ENCODE measurements around the gene LMF1.

LMF1 gene

DNA sequence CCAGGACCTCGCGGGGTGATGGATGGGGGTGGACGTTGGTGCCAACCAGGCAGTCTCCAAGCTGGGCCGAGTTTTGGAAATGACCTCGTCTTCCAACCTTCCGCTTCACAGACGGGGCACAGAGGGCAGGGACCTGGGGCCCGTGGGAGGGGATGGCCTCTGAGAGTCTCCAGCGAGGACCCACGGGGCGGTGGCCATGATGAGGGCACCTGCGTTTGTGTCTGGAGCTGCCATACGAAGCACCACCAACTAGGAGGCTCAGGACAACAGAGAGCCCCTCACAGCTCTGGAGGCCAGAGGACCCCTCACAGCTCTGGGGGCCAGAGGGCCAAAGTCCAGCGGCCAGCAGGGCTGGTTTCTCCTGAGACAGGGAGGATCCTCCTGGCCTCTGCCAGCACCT is 37.3 kb upstream of the LMF1 start:
- Histone ChIP-seq H3K79me2 (ENCODE audit: control insufficient read depth, low read length) (no peaks in the 10 kb centered on the region), H3K9me2 (replicated peaks; ENCODE audit: control insufficient read depth, low read length) (no peaks in the 10 kb centered on the region), H3K27ac (ENCODE audit: low read depth, low read length) (no peak overlapping the region), H3K36me3 (ENCODE audit: control insufficient read depth, low read length) (no peaks in the 10 kb centered on the region), H3F3A (ENCODE audit: control insufficient read depth, insufficient read depth) (no peaks in the 10 kb centered on the region), H3K9me3 (ENCODE audit: control insufficient read depth, insufficient read depth, low read length) (no peaks in the 10 kb centered on the region), H3K4me1 (ENCODE audit: control insufficient read depth, low read length) (no peaks in the 10 kb centered on the region), H4K20me1 (ENCODE audit: control insufficient read depth, insufficient read depth, low read depth, low read length) (no peaks in the 10 kb centered on the region), H3K4me3 (ENCODE audit: low read length) (no peak overlapping the region), H3K27me3 (ENCODE audit: control insufficient read depth, low read length) (no peaks in the 10 kb centered on the region), H3K4me2 (ENCODE audit: low read length) (no peak overlapping the region)
- TF ChIP-seq EZH2phosphoT487 (IDR thresholded peaks at IDR 0.05; ENCODE audit: borderline replicate concordance, low read length) = no peak
- TF ChIP-seq, protein P1, sequence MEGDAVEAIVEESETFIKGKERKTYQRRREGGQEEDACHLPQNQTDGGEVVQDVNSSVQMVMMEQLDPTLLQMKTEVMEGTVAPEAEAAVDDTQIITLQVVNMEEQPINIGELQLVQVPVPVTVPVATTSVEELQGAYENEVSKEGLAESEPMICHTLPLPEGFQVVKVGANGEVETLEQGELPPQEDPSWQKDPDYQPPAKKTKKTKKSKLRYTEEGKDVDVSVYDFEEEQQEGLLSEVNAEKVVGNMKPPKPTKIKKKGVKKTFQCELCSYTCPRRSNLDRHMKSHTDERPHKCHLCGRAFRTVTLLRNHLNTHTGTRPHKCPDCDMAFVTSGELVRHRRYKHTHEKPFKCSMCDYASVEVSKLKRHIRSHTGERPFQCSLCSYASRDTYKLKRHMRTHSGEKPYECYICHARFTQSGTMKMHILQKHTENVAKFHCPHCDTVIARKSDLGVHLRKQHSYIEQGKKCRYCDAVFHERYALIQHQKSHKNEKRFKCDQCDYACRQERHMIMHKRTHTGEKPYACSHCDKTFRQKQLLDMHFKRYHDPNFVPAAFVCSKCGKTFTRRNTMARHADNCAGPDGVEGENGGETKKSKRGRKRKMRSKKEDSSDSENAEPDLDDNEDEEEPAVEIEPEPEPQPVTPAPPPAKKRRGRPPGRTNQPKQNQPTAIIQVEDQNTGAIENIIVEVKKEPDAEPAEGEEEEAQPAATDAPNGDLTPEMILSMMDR (IDR thresholded peaks at IDR 0.05; ENCODE audit: low read depth, low read length, poor library complexity, severe bottlenecking) = no peak

DNA sequence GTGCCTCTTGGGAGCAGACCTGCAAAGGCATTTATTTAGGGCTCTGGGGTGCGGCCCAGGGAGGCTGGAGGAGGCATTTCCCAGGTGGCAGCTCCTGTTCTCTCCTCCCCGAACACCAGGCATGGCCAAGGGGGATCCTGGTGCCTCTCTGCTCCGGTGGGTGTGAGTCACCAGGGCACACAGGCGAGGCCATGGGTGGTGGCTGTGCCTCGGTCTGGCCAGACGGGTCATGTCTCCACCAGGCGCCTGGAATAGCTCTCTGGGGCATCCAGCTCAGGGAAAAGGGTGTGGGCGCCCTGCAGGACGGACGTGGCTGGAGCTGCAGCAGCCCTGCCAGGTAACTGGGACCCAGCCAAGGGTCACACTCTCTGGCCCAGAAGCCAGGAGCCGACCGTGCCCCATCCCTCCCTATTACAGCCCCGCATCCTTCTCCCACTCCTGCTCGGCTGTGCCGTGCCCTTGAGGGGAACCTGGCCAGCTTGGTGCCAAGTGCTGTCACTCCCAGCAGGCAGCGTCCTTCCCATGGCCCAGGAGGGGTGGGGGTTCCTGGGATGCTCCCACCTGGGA is 36.6 kb upstream of the LMF1 start:
- TF ChIP-seq EZH2phosphoT487 (IDR thresholded peaks at IDR 0.05; ENCODE audit: borderline replicate concordance, low read length) = no peak
- TF ChIP-seq, protein P1 (IDR thresholded peaks at IDR 0.05; ENCODE audit: low read depth, low read length, poor library complexity, severe bottlenecking) = no peak
- H3K79me2 ChIP-seq (ENCODE audit: control insufficient read depth, low read length) = no peaks in the 10 kb centered on the region

DNA sequence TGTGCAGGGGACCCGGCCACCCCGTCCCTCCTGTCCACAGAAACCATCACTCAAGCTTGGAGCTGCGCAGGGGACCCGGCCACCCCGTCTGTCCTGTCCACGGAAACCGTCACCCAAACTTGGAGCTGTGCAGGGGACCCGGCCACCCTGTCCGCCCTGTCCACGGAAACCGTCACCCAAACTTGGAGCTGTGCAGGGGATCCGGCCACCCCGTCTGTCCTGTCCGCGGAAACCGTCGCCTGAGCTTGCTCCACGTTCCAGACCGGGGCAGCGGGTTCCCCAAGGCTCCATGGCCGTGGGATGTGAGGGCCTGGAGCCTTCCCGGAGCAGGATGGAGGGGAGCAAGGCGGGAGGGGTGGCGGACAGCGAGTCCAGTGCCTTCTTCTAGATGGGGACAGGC is 36.0 kb upstream of the LMF1 start:
- Histone ChIP-seq H3K9me3 (ENCODE audit: control insufficient read depth, insufficient read depth, low read length) (no peaks in the 10 kb centered on the region), H3K27me3 (ENCODE audit: control insufficient read depth, low read length) (no peaks in the 10 kb centered on the region), H4K20me1 (ENCODE audit: control insufficient read depth, insufficient read depth, low read depth, low read length) (no peaks in the 10 kb centered on the region), H3K36me3 (ENCODE audit: control insufficient read depth, low read length) (no peaks in the 10 kb centered on the region), H3K27ac (ENCODE audit: low read depth, low read length) (no peak overlapping the region), H3F3A (ENCODE audit: control insufficient read depth, insufficient read depth) (no peaks in the 10 kb centered on the region), H3K4me2 (ENCODE audit: low read length) (no peak overlapping the region), H3K79me2 (ENCODE audit: control insufficient read depth, low read length) (no peaks in the 10 kb centered on the region), H3K9me2 (replicated peaks; ENCODE audit: control insufficient read depth, low read length) (no peaks in the 10 kb centered on the region), H3K4me3 (ENCODE audit: low read length) (no peak overlapping the region), H3K4me1 (ENCODE audit: control insufficient read depth, low read length) (no peaks in the 10 kb centered on the region)
- TF ChIP-seq, protein P1 (IDR thresholded peaks at IDR 0.05; ENCODE audit: low read depth, low read length, poor library complexity, severe bottlenecking) = no peak
- no peak for TF ChIP-seq EZH2phosphoT487 (IDR thresholded peaks at IDR 0.05; ENCODE audit: borderline replicate concordance, low read length)

More for the DNA sequence above, 36.6 kb upstream of the LMF1 start:
- Histone ChIP-seq H3K4me2 (ENCODE audit: low read length) (no peak overlapping the region), H3F3A (ENCODE audit: control insufficient read depth, insufficient read depth) (no peaks in the 10 kb centered on the region), H3K9me3 (ENCODE audit: control insufficient read depth, insufficient read depth, low read length) (no peaks in the 10 kb centered on the region), H3K27ac (ENCODE audit: low read depth, low read length) (no peak overlapping the region), H3K4me1 (ENCODE audit: control insufficient read depth, low read length) (no peaks in the 10 kb centered on the region), H3K36me3 (ENCODE audit: control insufficient read depth, low read length) (no peaks in the 10 kb centered on the region), H3K4me3 (ENCODE audit: low read length) (no peak overlapping the region), H3K27me3 (ENCODE audit: control insufficient read depth, low read length) (no peaks in the 10 kb centered on the region), H3K9me2 (replicated peaks; ENCODE audit: control insufficient read depth, low read length) (no peaks in the 10 kb centered on the region), H4K20me1 (ENCODE audit: control insufficient read depth, insufficient read depth, low read depth, low read length) (no peaks in the 10 kb centered on the region)

Measured in DOHH2 (cell line).